Urinary bladder (tissue), 4 donors: ENCODE data around the gene TRMT112. TPM values are rescaled to one million over a fixed set of nuclear protein-coding genes. Genes with fewer than 3 reads are reported as not detected.
"Not testable (repeated sequence)": the region's sequence is repeated elsewhere in the genome, so short reads cannot be mapped to it uniquely, and the experiment has no call there.

Experiments
- DNase-seq: peaks from one replicate; pipeline ENCODE4 v3.0.0-alpha.2; 2015; ENCODE audit errors: extremely low spot score
- H3K27ac ChIP-seq: one replicate; pipeline ENCODE4 v1.5.1; 2013; ENCODE audit warnings: low read depth, mild to moderate bottlenecking, moderate library complexity
- H3K36me3 ChIP-seq: one replicate; pipeline ENCODE4 v1.6.1; 2013; ENCODE audit warnings: mild to moderate bottlenecking, moderate library complexity; ENCODE audit not compliant: insufficient read depth
- H3K4me1 ChIP-seq: one replicate; pipeline ENCODE4 v1.6.1; 2013; ENCODE audit warnings: mild to moderate bottlenecking, moderate library complexity; ENCODE audit not compliant: insufficient read depth
- H3K4me3 ChIP-seq: one replicate; pipeline ENCODE4 v1.5.1; 2013; ENCODE audit warnings: low read depth, low read length
- WGBS: extraction: QIAGEN DNeasy Blood & Tissue Kit; methylation state at CpG from one replicate; pipeline ENCODE4 v1.1.7; 2013; 5-methylcytosine and 5-hydroxymethylcytosine counted together
- polyA plus RNA-seq: library from polyadenylated mRNA; stranded (reverse); fragments of 200-250 nt; gene quantifications from one replicate; pipeline ENCODE4 v1.2.3, GENCODE V29; 2013
- total RNA-seq: library from RNA; depleted of rRNA; stranded (reverse); fragments of >200 nt; gene quantifications from one replicate; pipeline ENCODE4 v1.2.3, GENCODE V29; 2014
- donor health status: healthy with polysubstance abuse.
- donor health status: healthy.

Gene TRMT112
- total and polyA plus RNA-seq, 2 donors = 124 to 245 TPM

DNA sequence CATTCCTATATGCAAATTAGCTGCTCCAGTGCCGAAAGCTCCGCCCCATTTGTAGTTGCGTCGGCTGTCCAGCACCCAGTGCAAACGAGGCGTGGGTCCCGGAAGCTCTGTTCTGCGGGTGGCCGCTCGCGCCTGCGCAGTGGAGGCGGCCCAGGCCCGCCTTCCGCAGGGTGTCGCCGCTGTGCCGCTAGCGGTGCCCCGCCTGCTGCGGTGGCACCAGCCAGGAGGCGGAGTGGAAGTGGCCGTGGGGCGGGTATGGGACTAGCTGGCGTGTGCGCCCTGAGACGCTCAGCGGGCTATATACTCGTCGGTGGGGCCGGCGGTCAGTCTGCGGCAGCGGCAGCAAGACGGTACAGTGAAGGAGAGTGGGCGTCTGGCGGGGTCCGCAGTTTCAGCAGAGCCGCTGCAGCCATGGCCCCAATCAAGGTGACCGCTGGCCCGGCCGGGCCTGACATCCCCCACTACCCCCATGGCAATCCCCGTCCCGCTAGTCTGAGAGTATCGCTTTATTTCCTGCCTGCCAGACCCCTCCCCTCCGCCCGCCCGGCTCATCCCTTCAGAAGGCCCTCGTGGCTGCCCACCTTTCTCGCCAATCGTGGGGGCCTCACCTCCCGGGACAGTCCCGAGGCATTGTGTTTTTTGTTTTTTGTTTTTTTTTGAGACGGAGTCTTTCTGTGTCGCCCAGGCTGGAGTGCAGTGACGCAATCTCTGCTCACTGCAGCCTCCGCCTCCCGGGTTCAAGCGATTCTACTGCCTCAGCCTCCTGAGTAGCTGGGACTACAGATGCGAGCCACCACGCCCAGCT is 804 bp upstream of the TRMT112 start, which contains the start of gene PRDX5:
PRDX5 (plus strand) TSS at position 161 of the 805 bp plus-strand sequence; CDS start at position 256, 95 bp downstream.
- Histone ChIP-seq H3K4me1 (no peaks in the 10 kb centered on the region), H3K4me3 (peak within 1 kb of the TSS; percentile 74), H3K36me3 (peaks cover 2% of the 10 kb centered on the region), H3K27ac (peak within 1 kb of the TSS; percentile 97)
- peak; percentile 93 for DNase-seq
- WGBS = under 1% methylated on average over 61 of the region's 61 CpGs

DNA sequence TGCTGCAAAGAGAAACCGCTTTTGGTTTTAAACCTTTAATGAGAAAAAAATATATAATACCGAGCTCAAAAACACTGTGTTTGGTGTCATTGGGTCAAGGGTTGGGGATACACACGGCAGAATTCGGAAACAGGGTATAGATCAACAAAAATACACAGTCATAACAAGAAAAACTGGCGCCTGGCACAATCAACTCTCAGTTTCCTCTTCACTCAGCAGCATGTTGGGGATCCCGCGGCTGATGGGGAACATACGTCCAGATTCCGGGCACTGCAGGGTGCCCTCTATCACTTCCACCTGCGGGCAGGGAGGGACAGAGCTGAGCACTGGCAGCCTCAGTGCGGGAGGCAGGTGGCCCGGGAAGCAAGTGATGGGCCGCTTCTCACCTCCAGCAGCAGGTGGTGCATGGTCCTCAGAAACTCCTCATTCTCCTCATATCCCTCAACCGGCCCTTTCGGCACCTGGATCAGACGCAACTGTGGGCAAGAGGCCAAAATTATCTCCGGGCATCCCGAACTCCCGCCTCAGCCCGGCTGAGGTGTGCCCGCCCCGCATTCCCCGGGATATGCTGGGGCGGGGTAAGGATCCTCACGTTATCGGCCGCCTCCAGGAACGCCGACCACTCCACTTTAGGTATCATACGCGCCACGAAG is 561 bp downstream of the TRMT112 start:
- H3K27ac ChIP-seq = peak overlapping the region; percentile 97
- H3K4me1 ChIP-seq = no peaks in the 10 kb centered on the region
- 7% methylated on average over 32 of the region's 32 CpGs for WGBS
- peaks cover 2% of the 10 kb centered on the region for H3K36me3 ChIP-seq
- no peak for DNase-seq
- H3K4me3 ChIP-seq = peak overlapping the region; percentile 74

DNA sequence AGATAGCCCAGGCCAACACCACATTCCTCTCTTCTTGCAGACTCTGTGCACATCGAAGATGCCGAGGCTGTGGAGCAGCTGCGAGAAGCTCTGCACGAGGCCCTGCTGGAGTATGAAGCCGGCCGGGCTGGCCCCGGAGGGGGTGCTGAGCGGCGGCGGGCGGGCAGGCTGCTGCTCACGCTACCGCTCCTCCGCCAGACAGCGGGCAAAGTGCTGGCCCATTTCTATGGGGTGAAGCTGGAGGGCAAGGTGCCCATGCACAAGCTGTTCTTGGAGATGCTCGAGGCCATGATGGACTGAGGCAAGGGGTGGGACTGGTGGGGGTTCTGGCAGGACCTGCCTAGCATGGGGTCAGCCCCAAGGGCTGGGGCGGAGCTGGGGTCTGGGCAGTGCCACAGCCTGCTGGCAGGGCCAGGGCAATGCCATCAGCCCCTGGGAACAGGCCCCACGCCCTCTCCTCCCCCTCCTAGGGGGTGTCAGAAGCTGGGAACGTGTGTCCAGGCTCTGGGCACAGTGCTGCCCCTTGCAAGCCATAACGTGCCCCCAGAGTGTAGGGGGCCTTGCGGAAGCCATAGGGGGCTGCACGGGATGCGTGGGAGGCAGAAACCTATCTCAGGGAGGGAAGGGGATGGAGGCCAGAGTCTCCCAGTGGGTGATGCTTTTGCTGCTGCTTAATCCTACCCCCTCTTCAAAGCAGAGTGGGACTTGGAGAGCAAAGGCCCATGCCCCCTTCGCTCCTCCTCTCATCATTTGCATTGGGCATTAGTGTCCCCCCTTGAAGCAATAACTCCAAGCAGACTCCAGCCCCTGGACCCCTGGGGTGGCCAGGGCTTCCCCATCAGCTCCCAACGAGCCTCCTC is 1.5 kb downstream of the TRMT112 start:
- H3K27ac ChIP-seq, H3K4me3 ChIP-seq: not testable (repeated sequence)

DNA sequence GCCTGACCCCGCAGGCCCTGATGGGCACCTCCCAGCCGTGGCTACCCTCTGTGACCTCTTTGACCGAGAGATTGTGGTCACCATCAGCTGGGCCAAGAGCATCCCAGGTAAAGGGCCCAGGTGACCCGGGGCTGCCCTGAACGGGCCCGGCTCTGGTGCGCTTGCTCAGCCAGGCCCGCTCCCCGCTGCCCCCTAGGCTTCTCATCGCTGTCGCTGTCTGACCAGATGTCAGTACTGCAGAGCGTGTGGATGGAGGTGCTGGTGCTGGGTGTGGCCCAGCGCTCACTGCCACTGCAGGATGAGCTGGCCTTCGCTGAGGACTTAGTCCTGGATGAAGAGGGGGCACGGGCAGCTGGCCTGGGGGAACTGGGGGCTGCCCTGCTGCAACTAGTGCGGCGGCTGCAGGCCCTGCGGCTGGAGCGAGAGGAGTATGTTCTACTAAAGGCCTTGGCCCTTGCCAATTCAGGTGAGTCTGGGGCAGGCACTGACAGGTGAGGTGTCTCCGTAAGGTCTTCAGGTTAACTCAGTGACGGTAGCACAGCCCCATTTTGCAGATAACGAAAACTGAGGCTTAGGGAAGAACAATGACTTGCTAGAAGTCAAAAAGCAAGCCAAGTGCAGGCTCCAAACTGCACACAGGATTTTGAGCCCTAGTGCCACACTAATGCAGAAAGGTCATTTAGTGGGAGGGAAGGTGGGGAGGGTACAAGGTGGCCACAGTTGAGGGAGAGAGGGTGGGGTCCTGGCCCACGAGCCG is 2.4 kb downstream of the TRMT112 start:
- no peaks in the 10 kb centered on the region for H3K4me1 ChIP-seq
- no peak overlapping the region for H3K27ac ChIP-seq
- 87% methylated on average over 24 of the region's 24 CpGs for WGBS
- H3K4me3 ChIP-seq = no peak overlapping the region
- DNase-seq = no peak
- H3K36me3 ChIP-seq = no peaks in the 10 kb centered on the region

More for the DNA sequence above, 1.5 kb downstream of the TRMT112 start:
- WGBS = 75% methylated on average over 25 of the region's 25 CpGs
- H3K4me1 ChIP-seq, DNase-seq, H3K36me3 ChIP-seq: not testable (repeated sequence)

DNA sequence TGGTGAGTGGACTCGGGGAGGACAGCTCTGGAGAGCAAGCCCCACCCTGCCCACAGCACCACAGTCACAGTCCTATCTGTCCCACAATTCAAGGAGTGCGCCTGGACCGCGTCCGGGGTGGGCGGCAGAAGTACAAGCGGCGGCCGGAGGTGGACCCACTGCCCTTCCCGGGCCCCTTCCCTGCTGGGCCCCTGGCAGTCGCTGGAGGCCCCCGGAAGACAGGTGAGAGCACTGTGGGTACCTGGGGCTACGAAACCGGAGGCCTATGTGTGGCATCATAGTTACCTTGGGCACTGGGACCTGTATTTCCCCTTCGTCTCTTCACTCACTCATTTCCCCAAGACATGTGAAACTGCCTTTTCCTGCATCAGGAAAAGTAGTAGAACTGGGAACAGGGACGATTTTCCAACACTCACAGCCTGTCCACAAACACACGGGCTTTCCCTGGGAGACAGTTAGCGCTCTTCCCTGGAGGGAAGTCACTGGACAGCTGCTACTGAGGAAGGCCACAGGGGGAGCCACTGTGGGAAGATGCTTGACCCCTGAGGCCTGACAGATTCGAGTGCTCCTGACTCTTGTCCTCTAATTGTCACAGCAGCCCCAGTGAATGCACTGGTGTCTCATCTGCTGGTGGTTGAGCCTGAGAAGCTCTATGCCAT is 3.1 kb downstream of the TRMT112 start:
- peak overlapping the region; percentile 55 for H3K27ac ChIP-seq
- no peaks in the 10 kb centered on the region for H3K36me3 ChIP-seq
- WGBS = 76% methylated on average over 19 of the region's 19 CpGs
- no peaks in the 10 kb centered on the region for H3K4me1 ChIP-seq
- DNase-seq = no peak
- H3K4me3 ChIP-seq = no peak overlapping the region

DNA sequence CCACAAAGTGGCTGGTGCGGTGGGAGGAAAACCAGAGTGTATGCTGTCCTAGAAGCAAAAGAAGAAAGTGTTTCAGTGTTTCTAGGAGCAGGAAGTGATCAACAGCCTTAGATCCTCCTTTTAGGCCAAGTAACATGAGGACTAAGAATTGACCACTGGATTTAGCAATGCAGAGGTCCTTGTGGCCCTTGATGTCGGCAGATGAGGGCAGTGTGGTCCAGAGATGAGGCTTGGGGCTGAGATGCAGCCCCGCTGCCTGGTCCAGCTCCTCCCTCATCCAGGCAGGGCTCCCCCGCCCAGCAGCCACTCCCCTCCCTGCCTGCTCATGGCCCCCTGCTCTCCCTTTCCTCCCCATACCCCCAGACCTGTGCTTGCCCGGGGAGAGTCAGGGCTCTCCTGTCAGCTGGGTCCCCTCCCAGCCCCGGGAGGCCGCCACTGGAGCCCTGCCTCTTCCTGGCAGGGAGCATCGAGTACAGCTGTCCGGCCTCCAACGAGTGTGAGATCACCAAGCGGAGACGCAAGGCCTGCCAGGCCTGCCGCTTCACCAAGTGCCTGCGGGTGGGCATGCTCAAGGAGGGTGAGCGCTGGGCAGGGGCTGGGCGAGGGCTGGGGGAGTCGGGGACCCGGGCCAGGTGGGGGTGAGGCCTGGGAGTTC is 3.7 kb downstream of the TRMT112 start:
- Histone ChIP-seq H3K36me3 (no peaks in the 10 kb centered on the region), H3K4me1 (no peaks in the 10 kb centered on the region), H3K4me3 (no peak overlapping the region), H3K27ac (peak overlapping the region; percentile 55)
- DNase-seq = no peak
- WGBS = 66% methylated on average over 18 of the region's 18 CpGs

DNA sequence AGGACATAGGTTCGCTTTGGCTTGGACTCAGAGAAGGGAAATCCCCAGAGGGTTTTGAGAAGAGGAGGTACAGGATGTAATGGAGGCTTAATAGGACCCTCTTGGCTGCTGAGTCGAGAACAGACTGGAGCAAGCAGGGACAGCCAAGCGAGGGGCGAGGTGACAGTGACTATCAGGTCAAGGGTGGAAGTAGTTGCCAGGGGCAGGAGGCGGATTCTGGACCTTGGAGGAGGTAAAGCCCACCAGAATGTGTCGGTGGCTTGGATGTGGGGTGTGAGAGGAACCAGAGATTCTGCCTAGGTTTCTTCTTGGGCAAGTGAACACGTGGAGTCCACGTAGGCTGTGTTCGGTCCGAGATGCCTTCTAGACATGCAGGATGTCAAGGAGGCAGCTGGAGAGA is 4.4 kb downstream of the TRMT112 start:
- no peaks in the 10 kb centered on the region for H3K4me1 ChIP-seq
- no peaks in the 10 kb centered on the region for H3K36me3 ChIP-seq
- no peak overlapping the region for H3K27ac ChIP-seq
- DNase-seq = no peak
- no peak overlapping the region for H3K4me3 ChIP-seq
- 90% methylated on average over 10 of the region's 10 CpGs for WGBS

DNA sequence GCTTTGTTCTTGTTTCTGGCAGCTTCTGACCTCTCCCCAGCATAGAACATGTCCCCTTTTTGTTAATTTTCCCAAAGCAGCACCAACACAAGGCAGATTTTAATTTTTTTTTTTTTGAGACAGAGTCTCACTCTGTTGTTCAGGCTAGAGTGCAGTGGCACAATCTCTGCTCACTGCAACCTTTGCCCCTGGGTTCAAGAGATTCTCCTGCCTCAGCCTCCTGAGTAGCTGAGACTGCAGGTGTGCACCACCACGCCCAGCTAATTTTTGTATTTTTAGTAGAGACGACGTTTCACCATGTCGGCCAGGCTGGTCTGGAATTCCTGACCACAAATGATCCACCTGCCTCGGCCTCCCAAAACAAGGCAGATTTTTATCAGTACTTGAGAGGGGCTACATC is 9.6 kb downstream of the TRMT112 start:
- not testable (repeated sequence) for H3K27ac ChIP-seq, H3K36me3 ChIP-seq

DNA sequence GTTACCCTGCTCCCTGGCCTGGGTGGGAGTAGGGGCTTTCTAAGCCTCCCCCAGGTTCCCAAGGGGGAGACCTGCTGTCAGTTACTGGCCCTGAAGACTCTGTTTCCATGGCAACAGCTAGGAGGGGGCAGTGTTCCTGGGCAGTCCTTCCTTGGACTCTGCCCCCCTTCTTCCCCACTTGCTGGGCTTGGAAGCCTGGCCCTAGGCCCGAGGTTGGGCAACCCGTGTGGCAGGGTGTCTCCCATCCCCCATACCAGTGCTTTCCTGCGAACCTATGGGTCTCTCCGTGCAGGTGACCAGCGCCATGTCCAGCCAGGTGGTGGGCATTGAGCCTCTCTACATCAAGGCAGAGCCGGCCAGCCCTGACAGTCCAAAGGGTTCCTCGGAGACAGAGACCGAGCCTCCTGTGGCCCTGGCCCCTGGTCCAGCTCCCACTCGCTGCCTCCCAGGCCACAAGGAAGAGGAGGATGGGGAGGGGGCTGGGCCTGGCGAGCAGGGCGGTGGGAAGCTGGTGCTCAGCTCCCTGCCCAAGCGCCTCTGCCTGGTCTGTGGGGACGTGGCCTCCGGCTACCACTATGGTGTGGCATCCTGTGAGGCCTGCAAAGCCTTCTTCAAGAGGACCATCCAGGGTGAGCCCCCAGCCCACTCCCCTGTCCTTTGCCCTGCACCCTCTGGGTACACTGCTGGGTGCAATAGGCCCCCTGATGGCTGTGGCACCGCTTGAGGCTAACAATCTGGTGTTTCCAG is 10.3 kb downstream of the TRMT112 start:
- WGBS = 81% methylated on average over 15 of the region's 15 CpGs
- H3K27ac ChIP-seq = no peak overlapping the region

More for the DNA sequence above, 9.6 kb downstream of the TRMT112 start:
- DNase-seq, H3K4me3 ChIP-seq, H3K4me1 ChIP-seq: not testable (repeated sequence)
- WGBS = 96% methylated on average over 5 of the region's 5 CpGs

DNA sequence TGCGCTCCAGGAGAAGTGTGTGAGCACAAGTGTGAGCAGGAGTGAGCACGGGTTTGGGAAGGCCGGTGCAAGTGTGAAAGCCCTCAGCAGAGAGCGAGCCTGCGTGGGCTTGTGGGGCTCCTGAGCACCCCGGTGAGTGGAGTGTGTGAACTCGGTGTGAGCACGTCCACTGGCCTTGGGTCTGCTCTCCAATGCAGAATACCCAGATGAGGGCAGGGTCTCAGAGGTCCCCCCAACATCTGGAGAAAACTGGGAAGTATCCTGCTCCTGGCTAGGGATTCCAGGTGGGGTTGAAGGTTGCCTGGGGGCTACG is 10.8 kb downstream of the TRMT112 start:
- no peaks in the 10 kb centered on the region for H3K4me1 ChIP-seq
- no peaks in the 10 kb centered on the region for H3K36me3 ChIP-seq
- DNase-seq = no peak
- 31% methylated on average over 9 of the region's 9 CpGs for WGBS
- H3K4me3 ChIP-seq = peak overlapping the region; percentile 73
- no peak overlapping the region for H3K27ac ChIP-seq

More for the DNA sequence above, 10.3 kb downstream of the TRMT112 start:
- peak overlapping the region; percentile 73 for H3K4me3 ChIP-seq
- no peaks in the 10 kb centered on the region for H3K36me3 ChIP-seq
- no peak for DNase-seq
- H3K4me1 ChIP-seq = no peaks in the 10 kb centered on the region

DNA sequence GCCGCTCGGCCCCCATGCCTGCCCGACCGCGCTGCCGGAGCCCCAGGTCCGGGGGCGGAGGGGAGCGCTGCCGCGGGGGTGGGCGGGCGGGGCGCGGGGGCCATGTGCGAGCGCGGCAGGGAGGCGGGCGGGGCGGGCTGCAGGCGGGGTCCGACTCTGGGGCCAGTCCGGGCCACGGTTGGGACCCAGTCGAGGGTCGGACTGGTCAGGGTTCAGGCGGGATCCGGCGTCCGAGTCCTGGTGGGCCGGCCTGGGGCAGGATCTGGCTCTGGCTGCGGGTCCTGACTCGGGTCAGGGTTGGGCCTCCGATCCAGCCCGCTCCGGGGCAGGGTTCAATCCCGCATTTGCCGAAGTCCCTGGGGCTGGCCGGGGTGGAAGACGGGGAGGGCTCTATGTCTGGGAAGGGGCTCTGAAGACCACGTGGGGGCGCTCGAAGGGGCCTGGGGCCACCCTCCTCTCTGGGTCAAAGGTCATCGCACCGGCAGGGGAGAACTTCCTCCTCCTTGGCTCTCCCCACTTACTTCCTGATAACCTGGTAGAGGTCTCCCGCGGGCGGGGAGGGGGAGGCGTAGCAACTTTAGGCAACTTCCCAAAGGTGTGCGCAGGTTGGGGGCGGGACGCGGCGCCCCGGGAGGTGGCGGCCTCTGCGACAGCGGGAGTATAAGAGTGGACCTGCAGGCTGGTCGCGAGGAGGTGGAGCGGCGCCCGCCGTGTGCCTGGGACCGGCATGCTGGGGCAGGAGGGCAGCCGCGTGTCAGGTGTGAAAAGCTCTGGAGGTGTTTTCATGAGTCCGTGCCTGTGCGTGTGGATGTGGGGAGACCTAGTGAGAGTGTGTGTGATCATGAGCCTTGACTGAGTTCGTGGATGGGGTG is 11.4 kb downstream of the TRMT112 start:
- 2% methylated on average over 71 of the region's 71 CpGs for WGBS
- peak overlapping the region; percentile 73 for H3K4me3 ChIP-seq
- no peaks in the 10 kb centered on the region for H3K36me3 ChIP-seq
- DNase-seq = no peak
- no peaks in the 10 kb centered on the region for H3K4me1 ChIP-seq
- H3K27ac ChIP-seq = peak overlapping the region; percentile 70
